Brain microvascular endothelial cell (primary cell): ENCODE measurements around the gene LPCAT1.

Experiments
- DNase-seq: peaks from one replicate; pipeline ENCODE4 v3.0.0-alpha.2; 2020
- H3K27ac ChIP-seq: fragments of 250-450 bp; sonication (Bioruptor Pico); 2 replicates; pipeline ENCODE4 v1.5.1; 2020; ENCODE audit warnings: mild to moderate bottlenecking, moderate library complexity
- H3K27me3 ChIP-seq: fragments of 250-450 bp; sonication (Bioruptor Pico); replicated peaks from 2 replicates; pipeline ENCODE4 v1.5.1; 2020; ENCODE audit warnings: mild to moderate bottlenecking
- H3K36me3 ChIP-seq: fragments of 250-450 bp; sonication (Bioruptor Pico); replicated peaks from 2 replicates; pipeline ENCODE4 v1.5.1; 2020; ENCODE audit warnings: mild to moderate bottlenecking
- H3K4me3 ChIP-seq: 2 replicates; pipeline ENCODE4 v1.5.1; 2011; ENCODE audit warnings: low read depth, mild to moderate bottlenecking, control low read depth, low read length, moderate library complexity
- in situ Hi-C: cut with HindIII; loops from 2 replicates; pipeline ENCODE4 v1.10.0; 2017; ENCODE audit warnings: low sequenced_read_pairs, low pct_ligation_motif_present
- TF ChIP-seq, protein P1 (sequence below): IDR thresholded peaks from 2 replicates; pipeline ENCODE4 v1.5.1; 2011; ENCODE audit warnings: low read depth, mild to moderate bottlenecking, moderate library complexity, low read length, control low read depth, inconsistent platforms; ENCODE audit errors: missing control alignments

Gene LPCAT1

DNA sequence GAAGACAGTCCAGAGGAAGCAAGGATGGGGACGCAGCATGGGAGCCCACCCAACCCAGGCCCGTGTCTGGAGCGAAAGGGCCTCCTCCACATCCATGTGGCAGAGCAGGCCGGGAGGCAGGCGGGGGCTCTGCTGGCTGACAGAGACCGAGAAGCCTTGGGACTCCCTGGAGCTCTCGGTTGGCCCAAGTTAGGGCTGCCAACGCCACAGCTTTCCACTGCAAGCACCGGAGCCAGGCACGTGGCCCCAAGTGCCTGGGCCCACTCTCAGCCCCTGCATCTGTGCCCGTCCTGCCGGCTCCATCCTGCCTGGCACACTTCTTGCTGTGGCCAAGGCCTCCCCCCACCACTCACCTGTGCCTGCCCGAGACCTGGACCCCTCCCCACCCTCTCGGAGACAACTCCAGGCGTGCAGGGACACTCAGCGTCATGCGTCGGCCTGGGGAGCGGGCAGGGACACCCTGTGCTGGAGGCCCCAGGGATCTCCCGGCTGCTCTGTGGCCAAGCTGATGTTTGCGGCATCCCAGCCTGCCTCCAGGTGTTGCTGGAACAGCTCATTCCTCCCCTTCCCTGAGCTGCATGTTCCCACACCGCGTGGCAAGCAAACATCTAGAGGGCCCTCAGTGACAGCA lies 110.0 kb downstream of the LPCAT1 start:
- H3K27ac ChIP-seq = no peak overlapping the region
- peaks cover 12% of the 10 kb centered on the region for H3K27me3 ChIP-seq
- no peak for DNase-seq
- TF ChIP-seq, protein P1, sequence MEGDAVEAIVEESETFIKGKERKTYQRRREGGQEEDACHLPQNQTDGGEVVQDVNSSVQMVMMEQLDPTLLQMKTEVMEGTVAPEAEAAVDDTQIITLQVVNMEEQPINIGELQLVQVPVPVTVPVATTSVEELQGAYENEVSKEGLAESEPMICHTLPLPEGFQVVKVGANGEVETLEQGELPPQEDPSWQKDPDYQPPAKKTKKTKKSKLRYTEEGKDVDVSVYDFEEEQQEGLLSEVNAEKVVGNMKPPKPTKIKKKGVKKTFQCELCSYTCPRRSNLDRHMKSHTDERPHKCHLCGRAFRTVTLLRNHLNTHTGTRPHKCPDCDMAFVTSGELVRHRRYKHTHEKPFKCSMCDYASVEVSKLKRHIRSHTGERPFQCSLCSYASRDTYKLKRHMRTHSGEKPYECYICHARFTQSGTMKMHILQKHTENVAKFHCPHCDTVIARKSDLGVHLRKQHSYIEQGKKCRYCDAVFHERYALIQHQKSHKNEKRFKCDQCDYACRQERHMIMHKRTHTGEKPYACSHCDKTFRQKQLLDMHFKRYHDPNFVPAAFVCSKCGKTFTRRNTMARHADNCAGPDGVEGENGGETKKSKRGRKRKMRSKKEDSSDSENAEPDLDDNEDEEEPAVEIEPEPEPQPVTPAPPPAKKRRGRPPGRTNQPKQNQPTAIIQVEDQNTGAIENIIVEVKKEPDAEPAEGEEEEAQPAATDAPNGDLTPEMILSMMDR = no peak
- in situ Hi-C loops = no loop called here
- H3K36me3 ChIP-seq = no peaks in the 10 kb centered on the region
- no peak overlapping the region for H3K4me3 ChIP-seq

DNA sequence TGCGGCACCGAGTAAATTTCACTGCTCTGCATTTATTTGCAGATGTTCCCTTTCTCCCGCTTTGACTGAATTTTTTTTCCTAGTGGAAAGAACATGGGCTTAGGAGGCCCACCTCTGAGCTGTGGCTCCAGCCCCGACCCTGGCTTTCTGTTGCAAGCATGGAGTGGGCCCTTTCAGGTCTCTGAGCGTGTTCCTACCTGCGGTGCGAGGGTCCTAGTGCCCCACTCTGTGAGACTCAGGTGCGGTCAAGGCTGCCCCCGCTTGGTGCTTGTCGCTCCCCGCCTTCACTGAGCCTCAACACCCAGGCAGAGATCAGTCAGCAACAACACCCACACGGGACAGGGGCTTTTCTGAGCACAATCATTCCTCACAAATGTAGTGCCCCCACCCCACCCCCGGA lies 110.5 kb downstream of the LPCAT1 start:
- DNase-seq = no peak
- no peaks in the 10 kb centered on the region for H3K36me3 ChIP-seq
- in situ Hi-C loops = no loop called here
- no peak overlapping the region for H3K27ac ChIP-seq
- H3K4me3 ChIP-seq = no peak overlapping the region
- TF ChIP-seq, protein P1 = no peak
- peaks cover 12% of the 10 kb centered on the region for H3K27me3 ChIP-seq

DNA sequence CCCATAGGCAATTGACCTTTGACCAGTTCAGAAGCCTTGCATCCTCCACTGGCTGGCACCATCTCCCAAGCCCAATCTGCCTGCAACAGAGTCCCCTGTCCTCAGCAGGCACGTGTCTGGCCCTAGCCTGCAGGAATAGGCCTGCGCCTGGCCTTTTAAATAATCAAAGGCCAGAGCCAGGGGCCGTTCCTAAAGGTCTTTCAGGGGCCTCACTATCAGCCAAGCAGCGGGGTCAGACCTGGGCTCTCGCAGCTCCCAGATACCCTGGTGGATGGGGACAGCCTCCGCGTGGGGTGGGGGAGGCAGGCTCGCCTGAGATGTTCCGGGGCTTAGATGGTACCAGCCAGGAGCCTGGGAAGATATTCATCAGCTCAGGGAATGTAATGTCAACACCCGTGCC lies 111.1 kb downstream of the LPCAT1 start:
- TF ChIP-seq, protein P1 = no peak
- Histone ChIP-seq H3K27ac (no peak overlapping the region), H3K36me3 (no peaks in the 10 kb centered on the region), H3K4me3 (no peak overlapping the region), H3K27me3 (peaks cover 12% of the 10 kb centered on the region)
- DNase-seq = no peak
- in situ Hi-C loops = no loop called here

DNA sequence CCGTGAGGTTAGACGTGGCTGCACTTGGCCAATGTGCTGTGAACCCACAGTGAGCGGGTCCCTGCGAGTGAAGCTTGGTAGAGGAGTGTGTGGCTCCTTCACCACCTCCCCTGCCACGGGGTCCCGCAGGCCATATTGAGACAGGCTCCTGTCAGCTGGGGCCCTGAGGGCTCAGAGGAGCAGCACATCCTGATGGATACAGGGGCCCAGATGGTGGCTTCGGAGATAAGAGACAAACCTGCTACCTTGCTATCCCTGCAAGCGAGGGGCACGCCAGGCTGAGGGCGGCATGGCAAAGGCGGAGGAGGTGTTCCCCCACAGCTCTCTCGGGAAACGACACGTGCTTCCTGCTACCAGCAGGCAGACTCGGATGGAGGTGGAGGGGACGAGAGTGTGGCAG lies 111.6 kb downstream of the LPCAT1 start:
- in situ Hi-C loops = no loop called here
- TF ChIP-seq, protein P1 = no peak
- Histone ChIP-seq H3K27ac (no peak overlapping the region), H3K4me3 (no peak overlapping the region), H3K27me3 (peaks cover 12% of the 10 kb centered on the region), H3K36me3 (no peaks in the 10 kb centered on the region)
- no peak for DNase-seq
